GM13977 (cell line): ENCODE results near the gene DAGLA.

ENCODE experiments used
- DNase-seq: peaks from one replicate; pipeline ENCODE4 v3.0.0; 2012; ENCODE audit warnings: low spot score
- in situ Hi-C: fragments of 300-500 bp; cut with MboI; formaldehyde crosslinking; loops from one replicate; pipeline ENCODE4 v1.12.0; 2022; ENCODE audit warnings: low sequenced_read_pairs, low pct_unique_long_range_greater_than_20kb, mixed read lengths, inconsistent platforms; ENCODE audit not compliant: unreplicated experiment
- TF ChIP-seq, protein P1 (sequence below): IDR thresholded peaks from 2 replicates; pipeline ENCODE4 v1.5.1; 2012; ENCODE audit warnings: mild to moderate bottlenecking, control low read depth; ENCODE audit not compliant: insufficient read depth; ENCODE audit errors: extremely low read depth, missing control alignments

Gene DAGLA

DNA sequence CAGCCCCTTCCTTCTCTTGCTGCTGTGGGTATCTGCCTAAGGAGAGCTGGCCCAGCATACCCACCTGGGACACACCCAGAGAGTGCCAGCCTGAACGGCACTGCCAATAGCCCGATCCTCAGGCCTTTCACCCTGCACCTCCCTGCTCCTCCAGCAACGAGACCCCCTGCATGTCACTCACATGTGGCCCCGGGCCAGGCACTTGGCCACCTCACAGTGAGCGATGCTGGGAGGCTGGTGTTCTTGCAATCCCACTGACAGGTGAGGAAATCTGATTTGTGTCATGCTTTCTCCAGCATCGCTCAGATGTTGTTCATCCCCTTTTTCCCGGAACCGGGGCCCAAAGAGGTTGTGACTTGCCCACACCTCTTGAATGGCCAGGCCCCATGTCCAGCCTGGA, 20.5 kb downstream of the DAGLA start:
- in situ Hi-C loops = no loop called here
- TF ChIP-seq, protein P1, sequence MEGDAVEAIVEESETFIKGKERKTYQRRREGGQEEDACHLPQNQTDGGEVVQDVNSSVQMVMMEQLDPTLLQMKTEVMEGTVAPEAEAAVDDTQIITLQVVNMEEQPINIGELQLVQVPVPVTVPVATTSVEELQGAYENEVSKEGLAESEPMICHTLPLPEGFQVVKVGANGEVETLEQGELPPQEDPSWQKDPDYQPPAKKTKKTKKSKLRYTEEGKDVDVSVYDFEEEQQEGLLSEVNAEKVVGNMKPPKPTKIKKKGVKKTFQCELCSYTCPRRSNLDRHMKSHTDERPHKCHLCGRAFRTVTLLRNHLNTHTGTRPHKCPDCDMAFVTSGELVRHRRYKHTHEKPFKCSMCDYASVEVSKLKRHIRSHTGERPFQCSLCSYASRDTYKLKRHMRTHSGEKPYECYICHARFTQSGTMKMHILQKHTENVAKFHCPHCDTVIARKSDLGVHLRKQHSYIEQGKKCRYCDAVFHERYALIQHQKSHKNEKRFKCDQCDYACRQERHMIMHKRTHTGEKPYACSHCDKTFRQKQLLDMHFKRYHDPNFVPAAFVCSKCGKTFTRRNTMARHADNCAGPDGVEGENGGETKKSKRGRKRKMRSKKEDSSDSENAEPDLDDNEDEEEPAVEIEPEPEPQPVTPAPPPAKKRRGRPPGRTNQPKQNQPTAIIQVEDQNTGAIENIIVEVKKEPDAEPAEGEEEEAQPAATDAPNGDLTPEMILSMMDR = no peak
- no peak for DNase-seq

DNA sequence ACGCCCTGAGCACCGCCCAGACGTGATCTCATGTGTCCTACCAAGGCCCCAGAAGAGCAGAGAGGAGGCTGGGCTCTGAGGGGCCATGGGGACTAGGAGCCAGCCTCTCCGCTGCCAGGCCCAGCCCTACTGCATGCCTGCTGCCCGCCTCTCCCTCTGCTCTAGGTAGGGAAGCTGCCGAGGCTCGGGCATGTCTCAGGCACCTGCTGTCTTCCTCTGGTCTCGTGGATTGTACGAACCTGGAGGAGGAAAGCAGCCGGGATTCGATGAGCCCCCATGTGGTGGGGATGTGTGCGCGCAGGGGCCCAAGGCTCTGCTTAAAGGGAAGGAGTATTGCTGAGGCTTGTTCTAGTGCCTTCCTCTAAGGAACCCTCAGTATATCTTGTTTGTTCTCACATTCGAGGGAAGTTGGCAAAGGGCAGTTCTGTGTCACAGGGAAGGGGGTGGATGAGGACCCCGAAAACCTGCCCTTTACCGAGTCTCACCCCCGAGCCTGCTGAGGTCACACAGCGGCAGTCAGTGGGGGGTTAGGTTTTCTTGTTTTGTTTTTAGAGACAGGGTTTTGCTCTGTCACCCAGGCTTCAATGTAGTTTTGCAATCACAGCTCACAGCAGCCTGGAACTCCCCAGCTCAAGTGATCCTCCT, 21.2 kb downstream of the DAGLA start:
- no peak for DNase-seq
- TF ChIP-seq, protein P1 = peak; percentile 19
- in situ Hi-C loops = no loop called here

DNA sequence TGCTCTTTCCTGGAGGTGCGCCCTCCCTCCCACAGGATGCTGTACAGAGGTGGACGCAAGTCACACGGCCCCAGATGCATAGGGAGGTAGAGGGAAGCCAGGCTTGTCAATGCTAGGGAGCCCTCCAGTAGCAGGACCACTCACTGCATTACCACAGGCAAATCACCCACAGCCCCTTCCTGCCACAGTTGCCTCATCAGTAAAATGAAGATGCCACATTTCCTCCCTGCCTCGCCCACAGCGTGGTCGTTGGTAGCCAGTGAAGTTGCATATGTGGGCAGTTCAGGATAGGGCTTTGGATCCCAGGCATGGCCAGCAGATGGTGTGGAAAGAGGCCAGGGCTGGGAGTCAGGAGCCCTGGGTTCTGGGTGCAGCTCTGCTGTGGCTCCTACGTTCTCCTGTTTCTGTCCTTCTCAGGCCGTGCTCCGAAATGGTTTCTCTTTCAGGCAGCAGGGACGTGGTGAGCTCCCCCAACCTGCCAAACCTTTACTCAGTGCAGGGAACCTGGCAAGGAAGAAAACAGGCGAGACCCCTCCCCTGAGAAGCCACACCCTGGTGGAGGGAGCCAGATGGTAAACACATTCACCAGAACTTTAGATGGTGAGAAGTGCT, 22.6 kb downstream of the DAGLA start:
- TF ChIP-seq, protein P1 = no peak
- in situ Hi-C loops = no loop called here
- DNase-seq = no peak

DNA sequence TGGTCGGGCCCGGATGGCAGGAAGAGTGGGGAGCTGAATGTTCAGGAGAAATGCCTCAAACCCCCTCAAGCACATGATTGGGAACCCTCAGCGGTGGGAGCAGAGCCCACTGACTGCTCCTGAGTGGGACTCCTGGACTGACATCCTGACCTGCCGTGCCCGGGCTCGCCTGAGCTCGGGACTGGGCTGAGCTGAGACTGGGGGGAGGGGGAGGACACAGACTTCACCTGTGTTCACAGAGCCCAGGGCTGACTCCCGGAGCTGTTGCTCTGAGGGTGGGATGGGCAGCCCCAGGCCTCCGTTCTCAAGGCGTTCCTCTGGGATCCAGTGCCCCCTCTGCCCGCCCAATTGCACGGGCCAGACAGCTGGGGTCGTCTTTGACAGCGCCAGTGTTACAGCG, 24.6 kb downstream of the DAGLA start:
- no peak for DNase-seq
- in situ Hi-C loops = no loop called here
- TF ChIP-seq, protein P1 = no peak

DNA sequence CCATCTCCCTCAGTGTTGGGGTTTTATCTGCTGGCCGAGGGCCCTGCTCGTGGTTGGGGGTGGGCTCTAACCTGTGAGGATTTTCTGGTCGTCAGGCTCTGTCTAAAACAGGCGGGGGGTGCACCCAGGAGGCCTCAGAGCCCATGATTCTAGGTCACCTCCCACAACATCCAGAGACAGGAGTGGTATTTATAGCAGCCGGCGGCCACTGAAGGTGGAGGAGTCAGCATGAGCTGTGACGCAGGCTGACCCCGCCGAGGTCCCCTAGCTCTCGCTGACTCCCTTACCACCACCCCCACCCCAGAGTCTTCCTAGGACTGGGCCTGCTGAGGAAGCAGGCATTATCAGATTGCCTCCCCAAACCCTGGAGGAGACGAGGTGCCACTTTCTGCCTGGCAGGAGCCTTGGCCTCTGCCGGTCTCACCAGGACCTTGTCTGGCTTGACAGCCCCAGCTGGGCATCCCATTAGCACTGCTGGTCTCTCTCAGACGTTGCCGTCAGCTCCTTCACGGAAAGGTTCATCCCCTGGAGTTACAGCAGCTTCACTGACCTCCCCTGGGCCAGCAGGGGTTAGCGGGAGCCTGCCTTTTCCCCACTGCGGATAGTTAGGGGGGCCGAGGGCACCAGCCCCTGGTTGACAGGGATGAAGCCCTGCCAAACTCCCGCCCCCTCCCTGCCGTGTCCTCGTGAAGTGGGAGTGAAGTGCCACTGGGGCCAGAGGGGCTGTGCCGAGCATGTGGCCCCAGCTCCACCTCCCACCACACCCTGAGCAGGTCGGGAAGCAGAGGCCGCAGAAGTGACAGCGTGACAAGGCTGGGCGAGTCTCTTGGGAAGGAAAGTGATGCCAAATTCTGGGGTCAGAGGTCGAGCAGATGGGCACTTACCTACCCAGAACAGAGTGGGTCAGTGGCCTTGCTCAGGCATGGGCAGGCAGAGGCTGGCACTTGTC, 26.5 kb downstream of the DAGLA start:
- no peak for DNase-seq
- TF ChIP-seq, protein P1 = no peak
- in situ Hi-C loops = no loop called here

DNA sequence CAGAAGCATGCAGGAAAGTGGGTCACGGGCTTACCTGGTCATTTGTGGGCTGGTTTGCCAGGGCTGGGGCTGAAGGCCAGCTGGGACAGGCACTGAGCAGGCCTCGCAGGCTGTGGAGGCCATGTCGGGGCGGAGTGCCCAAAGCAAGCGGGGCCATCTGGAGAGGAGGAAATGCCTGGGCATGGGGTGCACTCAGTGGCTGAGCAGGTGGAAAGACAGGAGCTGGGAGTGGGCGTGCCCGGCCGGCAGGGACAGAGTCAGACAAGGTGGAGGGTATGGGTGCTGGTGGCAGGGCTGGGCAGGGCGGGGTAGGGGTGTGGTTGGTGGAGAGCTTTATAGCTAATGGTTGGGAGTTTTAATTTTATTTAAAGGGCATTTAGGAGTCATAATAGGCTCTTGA, 27.4 kb downstream of the DAGLA start:
- TF ChIP-seq, protein P1 = no peak
- in situ Hi-C loops = no loop called here
- DNase-seq = no peak
